Neural progenitor cell (in vitro differentiated cells): ENCODE data around the gene PHYHIPL. TPM values are rescaled to one million over a fixed set of nuclear protein-coding genes. Genes with fewer than 3 reads are reported as not detected.

Experiments used
- DNase-seq: peaks from one replicate; pipeline ENCODE4 v3.0.0-alpha.2; 2016; ENCODE audit warnings: low spot score
- H2AFZ ChIP-seq: fragments of 200-600 bp; sonication (generic); replicated peaks from 2 replicates; pipeline ENCODE4 v1.6.1; 2016; ENCODE audit warnings: antibody characterized with exemption
- H3F3A ChIP-seq: fragments of 200-600 bp; sonication (generic); 2 replicates; pipeline ENCODE4 v1.6.1; 2016; ENCODE audit warnings: antibody characterized with exemption, low read depth
- H3K27ac ChIP-seq: fragments of 200-600 bp; sonication (generic); 2 replicates; pipeline ENCODE4 v1.5.1; 2016; ENCODE audit warnings: mild to moderate bottlenecking
- H3K27me3 ChIP-seq: fragments of 200-600 bp; sonication (generic); 2 replicates; pipeline ENCODE4 v1.6.1; 2016; ENCODE audit warnings: mild to moderate bottlenecking, moderate library complexity
- H3K36me3 ChIP-seq: fragments of 200-600 bp; sonication (generic); 2 replicates; pipeline ENCODE4 v1.5.1; 2016
- H3K4me1 ChIP-seq: fragments of 200-600 bp; sonication (generic); 2 replicates; pipeline ENCODE4 v1.6.1; 2016; ENCODE audit warnings: mixed run types
- H3K4me2 ChIP-seq: fragments of 200-600 bp; sonication (generic); 2 replicates; pipeline ENCODE4 v1.6.1; 2016
- H3K4me3 ChIP-seq: fragments of 200-600 bp; sonication (generic); 2 replicates; pipeline ENCODE4 v1.5.1; 2016
- H3K79me2 ChIP-seq: fragments of 200-600 bp; sonication (generic); 2 replicates; pipeline ENCODE4 v1.6.1; 2016; ENCODE audit warnings: low read depth
- H3K9ac ChIP-seq: fragments of 200-600 bp; sonication (generic); 2 replicates; pipeline ENCODE4 v1.6.1; 2016
- H3K9me3 ChIP-seq: fragments of 200-600 bp; sonication (generic); 2 replicates; pipeline ENCODE4 v1.5.1; 2016; ENCODE audit warnings: low read depth
- H4K20me1 ChIP-seq: fragments of 200-600 bp; sonication (generic); 2 replicates; pipeline ENCODE4 v1.6.1; 2016; ENCODE audit warnings: low read depth
- H3K27ac Mint-ChIP-seq: 3 replicates; pipeline ENCODE4 v1.8.0; 2021; ENCODE audit warnings: mixed read lengths
- H3K27me3 Mint-ChIP-seq: 2 replicates; pipeline ENCODE4 v1.8.0; 2022; ENCODE audit warnings: low read depth, mild to moderate bottlenecking, inconsistent platforms, moderate library complexity, mixed read lengths; ENCODE audit not compliant: insufficient read depth
- H3K36me3 Mint-ChIP-seq: 3 replicates; pipeline ENCODE4 v1.8.0; 2021; ENCODE audit warnings: mixed read lengths
- H3K4me1 Mint-ChIP-seq: 3 replicates; pipeline ENCODE4 v1.8.0; 2021; ENCODE audit warnings: mixed read lengths
- H3K4me3 Mint-ChIP-seq: 3 replicates; pipeline ENCODE4 v1.8.0; 2021; ENCODE audit warnings: mild to moderate bottlenecking, moderate library complexity, mixed read lengths
- H3K9me3 Mint-ChIP-seq: 3 replicates; pipeline ENCODE4 v1.8.0; 2020; ENCODE audit warnings: mixed read lengths
- CTCF ChIP-seq: fragments of 200-600 bp; sonication (generic); IDR thresholded peaks from 2 replicates; pipeline ENCODE4 v1.5.1; 2017; ENCODE audit warnings: antibody characterized with exemption, mild to moderate bottlenecking
- EZH2 ChIP-seq: fragments of 200-600 bp; sonication (generic); IDR thresholded peaks from 2 replicates; pipeline ENCODE4 v1.6.1; 2017; ENCODE audit warnings: antibody characterized with exemption, mild to moderate bottlenecking, moderate library complexity
- EZH2phosphoT487 ChIP-seq: fragments of 200-600 bp; sonication (generic); IDR thresholded peaks from 2 replicates; pipeline ENCODE4 v1.6.1; 2017; ENCODE audit warnings: antibody characterized with exemption
- total RNA-seq: library from RNA; depleted of rRNA; stranded (reverse); fragments of >200 nt; gene quantifications from 2 replicates; pipeline ENCODE4 v1.2.3, GENCODE V29; 2015; ENCODE audit warnings: low replicate concordance

Gene PHYHIPL
- total RNA-seq, 1 donor from 2014 or later: 0.52 TPM

GRCh38 chr10:59287587-59288255, 111.3 kb downstream of the PHYHIPL start:
- TF ChIP-seq EZH2 (no peak), EZH2phosphoT487 (no peak), CTCF (no peak)
- no peak overlapping the region for H3K27ac ChIP-seq

GRCh38 chr10:59289853-59290252, 113.4 kb downstream of the PHYHIPL start:
- Histone ChIP-seq H3K36me3 (no peaks in the 10 kb centered on the region), H3K79me2 (no peaks in the 10 kb centered on the region), H3K27ac (no peak overlapping the region), H2AFZ (no peak overlapping the region), H3K4me1 (no peaks in the 10 kb centered on the region), H4K20me1 (no peaks in the 10 kb centered on the region), H3F3A (no peaks in the 10 kb centered on the region), H3K9me3 (no peaks in the 10 kb centered on the region), H3K4me3 (no peak overlapping the region), H3K4me2 (no peak overlapping the region), H3K27me3 (no peaks in the 10 kb centered on the region), H3K9ac (no peak overlapping the region)
- H3K27ac Mint-ChIP-seq: no peak overlapping the region
- H3K4me3 Mint-ChIP-seq: no peak overlapping the region
- H3K9me3 Mint-ChIP-seq: no peaks in the 10 kb centered on the region
- H3K36me3 Mint-ChIP-seq: no peaks in the 10 kb centered on the region
- DNase-seq: no peak
- H3K4me1 Mint-ChIP-seq: no peaks in the 10 kb centered on the region
- no peak for TF ChIP-seq EZH2phosphoT487
- H3K27me3 Mint-ChIP-seq: peaks cover 2% of the 10 kb centered on the region

More at GRCh38 chr10:59287587-59288255, 111.3 kb downstream of the PHYHIPL start:
- no peaks in the 10 kb centered on the region for H3K9me3 Mint-ChIP-seq
- peaks cover 7% of the 10 kb centered on the region for H3K4me1 Mint-ChIP-seq
- Histone ChIP-seq H2AFZ (no peak overlapping the region), H3K36me3 (no peaks in the 10 kb centered on the region), H4K20me1 (no peaks in the 10 kb centered on the region), H3F3A (no peaks in the 10 kb centered on the region), H3K4me1 (peaks cover 7% of the 10 kb centered on the region), H3K27me3 (no peaks in the 10 kb centered on the region), H3K4me2 (no peak overlapping the region), H3K79me2 (no peaks in the 10 kb centered on the region), H3K9me3 (no peaks in the 10 kb centered on the region), H3K4me3 (no peak overlapping the region), H3K9ac (no peak overlapping the region)
- no peaks in the 10 kb centered on the region for H3K36me3 Mint-ChIP-seq
- peaks cover 2% of the 10 kb centered on the region for H3K27me3 Mint-ChIP-seq
- no peak overlapping the region for H3K4me3 Mint-ChIP-seq
- no peak for DNase-seq
- H3K27ac Mint-ChIP-seq: no peak overlapping the region

- Mint-ChIP-seq H3K27ac (no peak overlapping the region), H3K9me3 (no peaks in the 10 kb centered on the region), H3K4me3 (no peak overlapping the region), H3K36me3 (no peaks in the 10 kb centered on the region), H3K27me3 (peaks cover 2% of the 10 kb centered on the region), H3K4me1 (no peaks in the 10 kb centered on the region)
- Histone ChIP-seq H3K79me2 (no peaks in the 10 kb centered on the region), H3F3A (no peaks in the 10 kb centered on the region), H3K27me3 (no peaks in the 10 kb centered on the region), H2AFZ (no peak overlapping the region), H4K20me1 (no peaks in the 10 kb centered on the region), H3K27ac (no peak overlapping the region), H3K4me2 (no peak overlapping the region), H3K36me3 (no peaks in the 10 kb centered on the region), H3K4me1 (peaks cover 4% of the 10 kb centered on the region), H3K4me3 (no peak overlapping the region), H3K9me3 (no peaks in the 10 kb centered on the region), H3K9ac (no peak overlapping the region)
- no peak for DNase-seq
- TF ChIP-seq CTCF (no peak), EZH2 (no peak), EZH2phosphoT487 (no peak)
These were observed 114.0 kb downstream of the PHYHIPL start for GRCh38 chr10:59290448-59290847.

Other genes with a start within 250 kb of the PHYHIPL start
- gene FAM13C, start 185.9 kb downstream of the PHYHIPL start, total RNA-seq: 2.3 and 3.1 TPM in 2 replicates